HepG2 (cell line): ENCODE results near the gene SAE1. TPM values are rescaled to one million over a fixed set of nuclear protein-coding genes. Genes with fewer than 3 reads are reported as not detected.

Source experiments
- EED ChIP-seq: sonication (generic); formaldehyde crosslinking; IDR thresholded peaks from 2 replicates; pipeline ENCODE4 v1.5.0; 2020; ENCODE audit warnings: mild to moderate bottlenecking, missing genetic modification reagents
- FOSL1 ChIP-seq: sonication (generic); formaldehyde crosslinking; IDR thresholded peaks from 2 replicates; pipeline ENCODE4 v1.9.0; 2021; ENCODE audit warnings: missing genetic modification reagents, borderline replicate concordance
- JUNB ChIP-seq: sonication (generic); formaldehyde crosslinking; IDR thresholded peaks from 2 replicates; pipeline ENCODE4 v1.8.0; 2022; ENCODE audit warnings: missing genetic modification reagents, mild to moderate bottlenecking, borderline replicate concordance
- MTERF4 ChIP-seq: sonication (generic); formaldehyde crosslinking; IDR thresholded peaks from 2 replicates; pipeline ENCODE4 v1.8.0; 2023; ENCODE audit warnings: mild to moderate bottlenecking, missing genetic modification reagents
- MZF1 ChIP-seq: sonication (generic); formaldehyde crosslinking; IDR thresholded peaks from 2 replicates; pipeline ENCODE4 v1.8.1; 2023; ENCODE audit warnings: mild to moderate bottlenecking, missing genetic modification reagents, borderline replicate concordance
- REPIN1 ChIP-seq: sonication (generic); formaldehyde crosslinking; IDR thresholded peaks from 2 replicates; pipeline ENCODE4 v1.8.0; 2022; ENCODE audit warnings: missing genetic modification reagents, low read depth, mild to moderate bottlenecking, borderline replicate concordance
- SATB2 ChIP-seq: sonication (generic); formaldehyde crosslinking; IDR thresholded peaks from 2 replicates; pipeline ENCODE4 v1.5.0; 2020; ENCODE audit warnings: missing genetic modification reagents
- STAT6 ChIP-seq: sonication (generic); formaldehyde crosslinking; IDR thresholded peaks from 2 replicates; pipeline ENCODE4 v1.4.0; 2020; ENCODE audit warnings: missing genetic modification reagents, mild to moderate bottlenecking, borderline replicate concordance
- SUZ12 ChIP-seq: fragments of 150-350 bp; IDR thresholded peaks from 2 replicates; pipeline ENCODE4 v1.6.1; 2014; ENCODE audit warnings: low read depth, low read length
- YEATS2 ChIP-seq: sonication (generic); formaldehyde crosslinking; IDR thresholded peaks from 2 replicates; pipeline ENCODE4 v1.4.0; 2020; ENCODE audit warnings: missing genetic modification reagents, borderline replicate concordance
- ZBTB20 ChIP-seq: sonication (generic); formaldehyde crosslinking; IDR thresholded peaks from 2 replicates; pipeline ENCODE4 v1.8.1; 2023; ENCODE audit warnings: missing genetic modification reagents, low read depth, mild to moderate bottlenecking, borderline replicate concordance
- ZBTB42 ChIP-seq: sonication (generic); formaldehyde crosslinking; IDR thresholded peaks from 2 replicates; pipeline ENCODE4 v1.5.0; 2020; ENCODE audit warnings: mild to moderate bottlenecking, missing genetic modification reagents
- ZBTB44 ChIP-seq: sonication (generic); formaldehyde crosslinking; IDR thresholded peaks from 2 replicates; pipeline ENCODE4 v1.4.0; 2020; ENCODE audit warnings: missing genetic modification reagents
- ZNF30 ChIP-seq: sonication (generic); formaldehyde crosslinking; IDR thresholded peaks from 2 replicates; pipeline ENCODE4 v1.5.0; 2020; ENCODE audit warnings: mild to moderate bottlenecking, missing genetic modification reagents
- ZNF335 ChIP-seq: sonication (generic); formaldehyde crosslinking; IDR thresholded peaks from 2 replicates; pipeline ENCODE4 v1.4.0; 2020; ENCODE audit warnings: missing genetic modification reagents
- ZNF850 ChIP-seq: sonication (generic); formaldehyde crosslinking; conservative IDR thresholded peaks from 2 replicates; pipeline ENCODE4 v1.9.0; 2021; ENCODE audit warnings: mild to moderate bottlenecking, missing genetic modification reagents
- polyA plus RNA-seq, 8 experiments: library from polyadenylated mRNA; depleted of rRNA in 3 of 8; stranded (reverse) in 7 of 8; unstranded in 1 of 8; fragments of >200 nt; fragmentation: Illumina TruSeq in 4 of 8; extraction: Trizol in 4 of 8; gene quantifications; 2 replicates each; pipeline versions ENCODE4 v1.2.1 to v1.2.3, GENCODE V29; 2011 to 2016; ENCODE audit warnings: low read depth in 4 of 8, missing spikeins in 1 of 8, mixed read lengths in 1 of 8; ENCODE audit not compliant: insufficient read depth in 1 of 8
- total RNA-seq, 5 experiments: library from RNA; depleted of rRNA; stranded (reverse); fragments of >200 nt; fragmentation: Illumina TruSeq; extraction: Trizol; gene quantifications; 2 replicates each; pipeline ENCODE4 v1.2.3, GENCODE V29; 2016; ENCODE audit warnings: low read depth in 1 of 5
- TF ChIP-seq, protein P1 (sequence below): sonication (generic); formaldehyde crosslinking; IDR thresholded peaks from 2 replicates; pipeline ENCODE4 v1.4.0; 2020; ENCODE audit warnings: mild to moderate bottlenecking, low read depth, missing genetic modification reagents
- TF ChIP-seq, protein P2 (sequence below): sonication (generic); formaldehyde crosslinking; IDR thresholded peaks from 2 replicates; pipeline ENCODE4 v1.4.0; 2020; ENCODE audit warnings: missing genetic modification reagents
- TF ChIP-seq, protein P3 (sequence below): sonication (generic); formaldehyde crosslinking; IDR thresholded peaks from 2 replicates; pipeline ENCODE4 v1.8.1; 2023; ENCODE audit warnings: mild to moderate bottlenecking, missing genetic modification reagents
- TF ChIP-seq, protein P4 (sequence below): sonication (generic); formaldehyde crosslinking; IDR thresholded peaks from 2 replicates; pipeline ENCODE4 v1.8.1; 2023; ENCODE audit warnings: missing genetic modification reagents, mild to moderate bottlenecking, borderline replicate concordance

Gene SAE1
- total and polyA plus RNA-seq, 2 of the 13 experiments (the other 11 are each of a cell fraction or from before 2014, with no cell fraction given) = 87.6 to 197 TPM

DNA sequence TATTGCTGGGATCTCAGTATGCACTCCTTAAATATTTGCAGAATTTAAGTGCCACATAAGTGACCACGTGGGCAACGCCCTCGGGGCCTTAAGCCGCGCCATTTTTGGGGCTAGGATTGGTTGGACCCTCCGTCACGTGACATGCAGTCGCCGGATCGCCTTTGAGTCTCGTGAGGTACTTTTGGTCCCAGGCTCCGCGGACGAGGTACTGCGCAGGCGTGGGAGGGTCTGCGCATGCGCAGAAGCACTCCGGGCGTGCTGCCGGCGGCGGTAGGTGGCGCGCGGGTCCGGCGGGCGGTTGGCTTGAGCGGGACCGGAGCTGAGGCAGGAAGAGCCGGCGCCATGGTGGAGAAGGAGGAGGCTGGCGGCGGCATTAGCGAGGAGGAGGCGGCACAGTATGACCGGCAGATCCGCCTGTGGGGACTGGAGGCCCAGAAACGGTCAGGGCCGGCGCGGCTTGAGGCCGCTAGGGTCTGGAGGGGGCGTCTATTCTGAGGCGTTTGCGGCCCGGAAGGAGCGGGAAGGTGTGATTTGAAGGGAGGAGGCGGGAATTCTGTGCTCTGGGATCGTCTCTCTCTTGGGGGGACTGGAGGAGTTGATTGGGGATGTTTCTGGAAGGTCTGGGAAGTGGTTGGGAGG lies at the start of gene SAE1 (continued):
- TF ChIP-seq FOSL1 (CRISPR knock-in tag) (no peak), MTERF4 (CRISPR knock-in tag) (no peak), REPIN1 (CRISPR knock-in tag) (no peak; the same call in 1 of the 2 replicates), JUNB (CRISPR knock-in tag) (no peak), STAT6 (CRISPR knock-in tag) (no peak), SUZ12 (no peak), ZNF335 (CRISPR knock-in tag) (peak; percentile 81; the same call in 1 of the 2 replicates), ZNF850 (CRISPR knock-in tag) (no peak), YEATS2 (CRISPR knock-in tag) (peak; percentile 90), ZBTB20 (CRISPR knock-in tag) (0 out of 2 replicates have a peak, but pooled peaks have one; percentile 18), ZNF30 (CRISPR knock-in tag) (peak; percentile 46; the same call in 1 of the 2 replicates), ZBTB44 (CRISPR knock-in tag) (no peak), ZBTB42 (CRISPR knock-in tag) (no peak), SATB2 (CRISPR knock-in tag) (no peak), MZF1 (CRISPR knock-in tag) (no peak), EED (no peak)
- TF ChIP-seq, protein P1, sequence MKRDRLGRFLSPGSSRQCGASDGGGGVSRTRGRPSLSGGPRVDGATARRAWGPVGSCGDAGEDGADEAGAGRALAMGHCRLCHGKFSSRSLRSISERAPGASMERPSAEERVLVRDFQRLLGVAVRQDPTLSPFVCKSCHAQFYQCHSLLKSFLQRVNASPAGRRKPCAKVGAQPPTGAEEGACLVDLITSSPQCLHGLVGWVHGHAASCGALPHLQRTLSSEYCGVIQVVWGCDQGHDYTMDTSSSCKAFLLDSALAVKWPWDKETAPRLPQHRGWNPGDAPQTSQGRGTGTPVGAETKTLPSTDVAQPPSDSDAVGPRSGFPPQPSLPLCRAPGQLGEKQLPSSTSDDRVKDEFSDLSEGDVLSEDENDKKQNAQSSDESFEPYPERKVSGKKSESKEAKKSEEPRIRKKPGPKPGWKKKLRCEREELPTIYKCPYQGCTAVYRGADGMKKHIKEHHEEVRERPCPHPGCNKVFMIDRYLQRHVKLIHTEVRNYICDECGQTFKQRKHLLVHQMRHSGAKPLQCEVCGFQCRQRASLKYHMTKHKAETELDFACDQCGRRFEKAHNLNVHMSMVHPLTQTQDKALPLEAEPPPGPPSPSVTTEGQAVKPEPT (CRISPR knock-in tag) = no peak; the same call in 1 of the 2 replicates
- TF ChIP-seq, protein P2, sequence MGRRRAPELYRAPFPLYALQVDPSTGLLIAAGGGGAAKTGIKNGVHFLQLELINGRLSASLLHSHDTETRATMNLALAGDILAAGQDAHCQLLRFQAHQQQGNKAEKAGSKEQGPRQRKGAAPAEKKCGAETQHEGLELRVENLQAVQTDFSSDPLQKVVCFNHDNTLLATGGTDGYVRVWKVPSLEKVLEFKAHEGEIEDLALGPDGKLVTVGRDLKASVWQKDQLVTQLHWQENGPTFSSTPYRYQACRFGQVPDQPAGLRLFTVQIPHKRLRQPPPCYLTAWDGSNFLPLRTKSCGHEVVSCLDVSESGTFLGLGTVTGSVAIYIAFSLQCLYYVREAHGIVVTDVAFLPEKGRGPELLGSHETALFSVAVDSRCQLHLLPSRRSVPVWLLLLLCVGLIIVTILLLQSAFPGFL (CRISPR knock-in tag) = no peak
- TF ChIP-seq, protein P3, sequence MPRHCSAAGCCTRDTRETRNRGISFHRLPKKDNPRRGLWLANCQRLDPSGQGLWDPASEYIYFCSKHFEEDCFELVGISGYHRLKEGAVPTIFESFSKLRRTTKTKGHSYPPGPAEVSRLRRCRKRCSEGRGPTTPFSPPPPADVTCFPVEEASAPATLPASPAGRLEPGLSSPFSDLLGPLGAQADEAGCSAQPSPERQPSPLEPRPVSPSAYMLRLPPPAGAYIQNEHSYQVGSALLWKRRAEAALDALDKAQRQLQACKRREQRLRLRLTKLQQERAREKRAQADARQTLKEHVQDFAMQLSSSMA (CRISPR knock-in tag) = peak; percentile 28
- TF ChIP-seq, protein P4, sequence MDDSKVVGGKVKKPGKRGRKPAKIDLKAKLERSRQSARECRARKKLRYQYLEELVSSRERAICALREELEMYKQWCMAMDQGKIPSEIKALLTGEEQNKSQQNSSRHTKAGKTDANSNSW (CRISPR knock-in tag) = no peak; the same call in 1 of the 2 replicates
